ENCODE data around the gene MTIF2.

The MTIF2 gene

DNA sequence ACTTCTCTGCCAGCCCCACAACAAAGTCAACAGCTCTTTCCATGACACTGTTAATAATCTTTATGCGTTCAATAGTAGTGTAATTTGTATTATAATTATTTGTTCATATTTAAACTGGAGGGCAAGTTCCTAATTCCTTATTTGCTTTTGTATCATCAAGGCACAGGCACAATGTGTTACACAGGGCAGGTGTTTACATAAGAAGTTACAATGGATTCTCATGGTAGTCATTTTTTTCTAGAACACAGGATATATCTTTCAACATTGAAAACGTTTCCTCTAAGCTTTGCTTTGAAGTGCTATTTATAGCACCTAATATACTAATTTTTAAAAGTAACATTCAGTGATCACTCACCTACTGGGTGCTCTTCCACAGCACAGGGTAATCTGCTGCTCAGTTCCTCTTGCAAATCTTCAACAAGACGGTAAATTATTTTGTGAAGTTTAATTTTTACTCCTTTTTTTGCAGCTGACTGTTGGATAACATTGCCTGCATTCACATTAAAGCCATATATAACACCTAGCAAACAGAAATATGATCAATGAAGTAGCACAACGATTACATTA is 29.3 kb downstream of the MTIF2 start:
- in situ Hi-C loops (cut with MboI; ENCODE audit: low pct_unique_long_range_greater_than_20kb, low sequenced_read_pairs, unreplicated experiment) = no loop called here
- no peak for DNase-seq (ENCODE audit: low spot score)
- TF ChIP-seq, protein P1, sequence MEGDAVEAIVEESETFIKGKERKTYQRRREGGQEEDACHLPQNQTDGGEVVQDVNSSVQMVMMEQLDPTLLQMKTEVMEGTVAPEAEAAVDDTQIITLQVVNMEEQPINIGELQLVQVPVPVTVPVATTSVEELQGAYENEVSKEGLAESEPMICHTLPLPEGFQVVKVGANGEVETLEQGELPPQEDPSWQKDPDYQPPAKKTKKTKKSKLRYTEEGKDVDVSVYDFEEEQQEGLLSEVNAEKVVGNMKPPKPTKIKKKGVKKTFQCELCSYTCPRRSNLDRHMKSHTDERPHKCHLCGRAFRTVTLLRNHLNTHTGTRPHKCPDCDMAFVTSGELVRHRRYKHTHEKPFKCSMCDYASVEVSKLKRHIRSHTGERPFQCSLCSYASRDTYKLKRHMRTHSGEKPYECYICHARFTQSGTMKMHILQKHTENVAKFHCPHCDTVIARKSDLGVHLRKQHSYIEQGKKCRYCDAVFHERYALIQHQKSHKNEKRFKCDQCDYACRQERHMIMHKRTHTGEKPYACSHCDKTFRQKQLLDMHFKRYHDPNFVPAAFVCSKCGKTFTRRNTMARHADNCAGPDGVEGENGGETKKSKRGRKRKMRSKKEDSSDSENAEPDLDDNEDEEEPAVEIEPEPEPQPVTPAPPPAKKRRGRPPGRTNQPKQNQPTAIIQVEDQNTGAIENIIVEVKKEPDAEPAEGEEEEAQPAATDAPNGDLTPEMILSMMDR (IDR thresholded peaks at IDR 0.05; ENCODE audit: extremely low read depth, insufficient read depth, missing control alignments) = no peak

DNA sequence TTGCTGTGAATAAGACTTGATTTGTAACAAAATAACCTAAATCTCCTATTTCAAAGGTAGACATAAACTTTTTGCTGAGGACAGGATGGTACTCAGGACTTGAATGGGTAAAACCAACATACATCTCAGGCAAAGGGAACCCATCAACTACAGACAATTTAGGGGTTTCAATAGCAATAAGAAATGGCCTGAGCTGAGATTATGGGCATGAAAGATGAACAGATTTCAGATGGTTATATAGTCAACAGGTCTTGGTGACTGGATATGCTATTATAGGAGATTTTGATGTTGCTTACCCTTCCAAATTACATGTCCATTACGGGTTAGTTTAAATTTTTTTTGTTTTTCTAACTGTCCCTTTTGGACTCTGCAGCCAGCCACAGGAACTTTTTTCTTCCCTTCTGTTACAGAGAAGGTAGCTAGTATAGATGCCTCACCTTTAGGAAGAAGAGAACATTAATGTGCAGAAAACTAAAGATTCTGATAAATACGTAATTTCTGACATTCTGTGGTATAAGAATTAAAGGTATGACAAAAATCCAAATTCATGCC is 32.0 kb downstream of the MTIF2 start:
- TF ChIP-seq, protein P1 (IDR thresholded peaks at IDR 0.05; ENCODE audit: extremely low read depth, insufficient read depth, missing control alignments) = no peak
- in situ Hi-C loops (cut with MboI; ENCODE audit: low pct_unique_long_range_greater_than_20kb, low sequenced_read_pairs, unreplicated experiment) = no loop called here
- DNase-seq (ENCODE audit: low spot score) = no peak

DNA sequence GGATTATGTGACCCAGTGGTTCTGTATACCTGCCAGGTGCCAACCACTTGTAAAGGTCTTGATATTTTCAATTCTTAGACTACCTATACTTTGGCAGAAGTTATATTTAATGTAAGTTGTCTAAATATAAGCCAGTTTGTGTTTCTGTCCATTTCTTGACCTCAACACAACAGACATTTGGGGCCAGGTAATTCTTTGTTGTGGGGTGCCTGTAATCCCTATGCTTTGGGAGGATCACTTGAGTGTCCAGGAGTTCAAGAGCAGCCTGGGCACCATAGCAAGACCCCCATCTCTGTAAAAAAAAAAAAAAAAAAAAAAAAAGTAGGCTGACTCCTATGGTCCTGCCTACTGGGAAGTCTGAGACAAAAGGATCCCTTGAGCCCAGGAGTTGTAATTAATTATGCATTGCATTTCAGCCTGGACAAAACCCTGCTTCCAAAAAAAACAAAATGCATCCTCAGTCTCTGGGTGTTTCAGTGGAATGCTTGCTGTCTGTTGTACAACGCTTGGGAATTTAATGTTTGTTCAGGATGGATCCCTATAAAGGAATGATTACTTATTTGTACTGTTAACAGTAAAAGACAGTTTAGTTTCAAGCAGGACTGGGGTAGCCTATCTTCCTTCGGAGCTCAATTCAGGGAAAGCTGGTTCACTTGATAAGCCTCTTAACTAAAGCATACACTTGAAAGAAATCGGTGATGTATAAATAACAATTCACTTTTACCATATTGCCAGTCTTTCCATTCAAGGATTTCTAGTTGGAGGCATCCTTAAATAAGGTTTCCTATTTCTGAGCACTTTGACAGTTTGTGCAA is 33.1 kb downstream of the MTIF2 start:
- in situ Hi-C loops (cut with MboI; ENCODE audit: low pct_unique_long_range_greater_than_20kb, low sequenced_read_pairs, unreplicated experiment) = no loop called here
- TF ChIP-seq, protein P1 (IDR thresholded peaks at IDR 0.05; ENCODE audit: extremely low read depth, insufficient read depth, missing control alignments) = no peak
- DNase-seq (ENCODE audit: low spot score) = no peak

DNA sequence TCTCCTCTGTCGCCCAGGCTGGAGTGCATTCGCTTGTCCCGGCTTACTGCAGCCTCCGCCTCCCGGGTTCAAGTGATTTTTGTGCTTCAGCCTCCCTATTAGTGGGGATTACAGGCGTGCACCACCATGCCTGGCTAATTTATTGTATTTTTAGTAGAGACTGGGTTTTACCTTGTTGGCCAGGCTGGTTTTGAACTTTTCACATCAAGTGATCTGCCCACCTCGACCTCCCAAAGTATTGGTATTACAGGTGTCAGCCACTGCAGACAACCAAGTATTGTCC is 35.4 kb downstream of the MTIF2 start:
- no peak for DNase-seq (ENCODE audit: low spot score)
- in situ Hi-C loops (cut with MboI; ENCODE audit: low pct_unique_long_range_greater_than_20kb, low sequenced_read_pairs, unreplicated experiment) = no loop called here
- TF ChIP-seq, protein P1 (IDR thresholded peaks at IDR 0.05; ENCODE audit: extremely low read depth, insufficient read depth, missing control alignments) = no peak

DNA sequence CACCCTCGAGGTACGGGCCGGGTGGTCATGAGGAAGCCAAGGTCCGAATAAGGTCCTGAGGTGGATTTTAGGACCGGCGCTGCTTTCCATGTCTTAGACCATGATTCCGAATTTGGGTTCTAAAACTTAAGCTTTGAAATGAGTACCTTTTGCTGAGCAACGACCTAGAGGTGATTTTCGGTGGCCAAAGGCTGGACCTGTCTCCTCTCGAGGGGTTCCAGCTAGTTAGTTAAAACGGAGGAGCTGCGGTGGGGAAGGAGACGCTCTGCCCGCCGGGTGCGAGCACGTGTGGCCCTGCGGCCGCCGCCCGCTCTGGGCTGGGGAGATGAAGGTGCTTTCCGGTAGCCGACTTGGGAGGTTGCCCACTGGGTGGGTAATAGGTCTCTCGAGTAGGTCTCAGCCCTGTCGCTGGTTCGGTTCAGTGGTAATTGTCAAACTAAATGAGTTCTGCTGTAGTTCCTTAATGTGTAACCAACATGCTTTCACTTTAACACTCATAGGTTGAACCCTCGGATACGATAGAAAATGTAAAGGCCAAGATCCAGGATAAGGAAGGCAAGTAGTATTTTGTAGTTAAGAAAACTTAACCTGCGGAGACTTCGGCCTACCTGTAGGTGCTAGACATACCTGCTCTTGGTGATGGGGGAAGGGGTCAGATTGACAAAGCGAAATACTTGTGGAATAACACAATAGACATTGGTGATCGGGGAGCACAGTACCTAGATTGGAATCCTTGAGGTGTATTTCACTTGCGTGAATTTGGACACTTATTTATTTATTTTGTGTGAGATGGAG is 36.0 kb downstream of the MTIF2 start:
- in situ Hi-C loops (cut with MboI; ENCODE audit: low pct_unique_long_range_greater_than_20kb, low sequenced_read_pairs, unreplicated experiment) = no loop called here
- peak; percentile 23 for DNase-seq (ENCODE audit: low spot score)
- TF ChIP-seq, protein P1 (IDR thresholded peaks at IDR 0.05; ENCODE audit: extremely low read depth, insufficient read depth, missing control alignments) = no peak

DNA sequence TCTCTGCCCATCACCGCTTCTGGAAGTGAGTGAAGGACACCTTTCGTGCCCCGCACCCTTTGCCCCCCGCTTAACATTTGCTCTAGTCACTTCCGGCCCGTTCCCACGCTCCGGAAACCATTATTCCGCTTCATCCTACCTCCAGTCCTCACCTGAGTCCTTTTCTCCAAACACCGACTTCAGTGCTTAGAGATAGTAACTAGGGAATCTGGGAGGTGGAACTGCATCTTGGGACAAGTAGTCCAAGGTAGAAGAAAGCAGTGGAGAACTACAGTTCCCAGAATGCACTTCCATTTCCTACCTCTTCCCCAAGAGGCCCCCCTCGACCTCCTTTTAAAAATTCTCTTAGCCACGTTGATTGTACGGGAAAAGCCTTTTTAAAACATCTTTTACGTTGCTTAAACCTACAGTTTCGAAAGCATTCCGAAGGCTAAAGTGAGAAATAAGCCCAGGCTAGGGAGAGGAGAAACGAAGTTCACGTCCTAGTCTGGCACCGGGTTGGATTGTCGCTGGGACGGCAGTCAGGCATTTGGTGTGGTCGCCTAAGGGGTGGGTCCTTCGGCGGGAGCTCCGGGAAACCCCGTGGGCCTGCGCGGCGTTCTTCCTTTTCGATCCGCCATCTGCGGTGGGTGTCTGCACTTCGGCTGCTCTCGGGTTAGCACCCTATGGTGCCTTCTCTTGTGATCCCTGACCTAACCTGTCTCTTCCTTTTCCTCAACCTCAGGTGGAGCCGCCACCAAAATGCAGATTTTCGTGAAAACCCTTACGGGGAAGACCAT is 36.8 kb downstream of the MTIF2 start, which contains the start of the genes CLHC1 and RPS27A:
TSS of gene CLHC1 (minus strand) at position 210 of the 779 bp plus-strand sequence. CDS start 9,882 bp downstream, outside the sequence.
TSS of gene RPS27A (plus strand) at position 605 of the 779 bp plus-strand sequence. CDS start at position 742, 137 bp downstream.
- in situ Hi-C loops (cut with MboI; ENCODE audit: low pct_unique_long_range_greater_than_20kb, low sequenced_read_pairs, unreplicated experiment) = no loop called here
- TF ChIP-seq, protein P1 (IDR thresholded peaks at IDR 0.05; ENCODE audit: extremely low read depth, insufficient read depth, missing control alignments) = no peak
- DNase-seq (ENCODE audit: low spot score) = peak; percentile 82

Measured in GM13977 (cell line).